H1 (cell line): ENCODE data around the gene COPS6. TPM values are rescaled to one million over a fixed set of nuclear protein-coding genes. Genes with fewer than 3 reads are reported as not detected.

Experiments
- CTCF ChIA-PET: fragments of 300-600 bp; sonication (Branson Sonifier 250); formaldehyde crosslinking; loops from one replicate; lab custom pipeline; 2021; ENCODE audit not compliant: partially characterized antibody; lab: Charles Lee
- POLR2A ChIA-PET: fragments of 300-600 bp; sonication (Branson Sonifier 250); formaldehyde crosslinking; loops from one replicate; lab custom pipeline; 2021; ENCODE audit warnings: inconsistent platforms; ENCODE audit not compliant: partially characterized antibody; lab: Charles Lee
- DNase-seq, 2 experiments: peaks; one replicate each; pipeline versions ENCODE4 v3.0.0 to v3.0.0-alpha.2; 2010 to 2022; ENCODE audit warnings: low spot score in 2 of 2, low read depth in 1 of 2, mixed read lengths in 1 of 2
- FAIRE-seq: peaks from 2 replicates; lab custom pipeline; 2011; peaks lifted over from hg19 to GRCh38; lab: Jason Lieb, UNC
- H2AFZ ChIP-seq: 2 replicates; pipeline ENCODE4 v1.8.1; 2012; ENCODE audit warnings: low read length, inconsistent platforms
- H2AK5ac ChIP-seq: 2 replicates; pipeline ENCODE4 v1.6.1; 2013; ENCODE audit warnings: low read depth, low read length
- H2BK120ac ChIP-seq: replicated peaks from 2 replicates; pipeline ENCODE3; 2013; ENCODE audit warnings: low read depth, low read length, inconsistent platforms
- H2BK12ac ChIP-seq: 2 replicates; pipeline ENCODE4 v1.6.1; 2013; ENCODE audit warnings: low read depth, low read length
- H2BK15ac ChIP-seq: 2 replicates; pipeline ENCODE4 v1.6.1; 2013; ENCODE audit warnings: low read length
- H2BK20ac ChIP-seq: 2 replicates; pipeline ENCODE4 v1.6.1; 2013; ENCODE audit warnings: low read length
- H2BK5ac ChIP-seq: 2 replicates; pipeline ENCODE4 v1.6.1; 2013; ENCODE audit warnings: low read depth, low read length
- H3K14ac ChIP-seq: 2 replicates; pipeline ENCODE4 v1.6.1; 2013; ENCODE audit warnings: inconsistent platforms; ENCODE audit not compliant: insufficient read length
- H3K18ac ChIP-seq: 2 replicates; pipeline ENCODE4 v1.6.1; 2013; ENCODE audit warnings: low read length; ENCODE audit errors: extremely low read depth
- H3K23ac ChIP-seq: 2 replicates; pipeline ENCODE4 v1.6.1; 2013; ENCODE audit warnings: inconsistent platforms; ENCODE audit not compliant: insufficient read length
- H3K23me2 ChIP-seq: 2 replicates; pipeline ENCODE4 v1.6.1; 2013; ENCODE audit warnings: low read depth, low read length
- H3K27ac ChIP-seq: 2 replicates; pipeline ENCODE4 v1.6.1; 2011; ENCODE audit warnings: low read depth, low read length, inconsistent platforms
- H3K27me3 ChIP-seq, 4 experiments: replicated peaks in 1 of 4; 1 replicate in 1 of 4; 2 replicates in 3 of 4; pipeline versions ENCODE4 v1.6.1 to v1.8.1; 2011 to 2013; ENCODE audit warnings: low read length in 3 of 4, mild to moderate bottlenecking in 3 of 4, inconsistent platforms in 2 of 4, mixed read lengths in 2 of 4, moderate library complexity in 1 of 4; ENCODE audit not compliant: control insufficient read depth in 3 of 4, insufficient read depth in 3 of 4; ENCODE audit errors: extremely low read depth in 1 of 4
- H3K36me3 ChIP-seq, 4 experiments: 2 replicates each; pipeline versions ENCODE4 v1.6.1 to v1.8.1; 2011 to 2013; ENCODE audit warnings: mild to moderate bottlenecking in 4 of 4, low read length in 3 of 4, moderate library complexity in 2 of 4, control low read depth in 1 of 4, inconsistent platforms in 1 of 4; ENCODE audit not compliant: insufficient read depth in 4 of 4, control insufficient read depth in 2 of 4
- H3K4ac ChIP-seq: replicated peaks from 2 replicates; pipeline ENCODE3; 2013; ENCODE audit warnings: low read length, low read depth, mixed read lengths, inconsistent platforms; ENCODE audit not compliant: insufficient read length
- H3K4me1 ChIP-seq, 4 experiments: replicated peaks in 1 of 4; 1 replicate in 1 of 4; 2 replicates in 3 of 4; pipeline versions ENCODE4 v1.6.1 to v1.8.1; 2011 to 2013; ENCODE audit warnings: low read length in 3 of 4, inconsistent platforms in 2 of 4, mixed read lengths in 1 of 4; ENCODE audit not compliant: insufficient read depth in 4 of 4, control insufficient read depth in 3 of 4
- H3K4me2 ChIP-seq, 2 experiments: 2 replicates each; pipeline versions ENCODE4 v1.6.1 to v1.8.1; 2011 to 2013; ENCODE audit warnings: low read depth in 2 of 2, low read length in 2 of 2, control low read depth in 1 of 2, inconsistent platforms in 1 of 2, mild to moderate bottlenecking in 1 of 2; ENCODE audit not compliant: insufficient read depth in 1 of 2
- H3K4me3 ChIP-seq, 4 experiments: fragments of 200-600, 300-600 bp in 1 of 4; sonication (generic), shearing (Covaris generic), sonication (Bioruptor Twin) in 1 of 4; 2 replicates each; pipeline versions ENCODE4 v1.5.1 to v1.8.1; 2011 to 2016; ENCODE audit warnings: low read length in 4 of 4, low read depth in 3 of 4, control low read depth in 2 of 4, inconsistent platforms in 2 of 4, mild to moderate bottlenecking in 2 of 4, mixed read lengths in 1 of 4, moderate library complexity in 1 of 4; ENCODE audit not compliant: insufficient read depth in 2 of 4; ENCODE audit errors: extremely low read depth in 1 of 4
- H3K56ac ChIP-seq: replicated peaks from 2 replicates; pipeline ENCODE3; 2013; ENCODE audit warnings: low read depth, mild to moderate bottlenecking, mixed read lengths, low read length, inconsistent platforms; ENCODE audit not compliant: insufficient read length
- H3K79me1 ChIP-seq: 2 replicates; pipeline ENCODE4 v1.6.1; 2013; ENCODE audit warnings: low read depth, low read length, control low read depth
- H3K79me2 ChIP-seq, 2 experiments: 2 replicates each; pipeline versions ENCODE4 v1.6.1 to v1.8.1; 2012 to 2013; ENCODE audit warnings: low read length in 2 of 2, mild to moderate bottlenecking in 2 of 2, inconsistent platforms in 1 of 2; ENCODE audit not compliant: insufficient read depth in 2 of 2, control insufficient read depth in 1 of 2
- H3K9ac ChIP-seq, 4 experiments: replicated peaks in 1 of 4; 1 replicate in 1 of 4; 2 replicates in 3 of 4; pipeline versions ENCODE4 v1.6.1 to v1.8.1; 2011 to 2013; ENCODE audit warnings: low read depth in 3 of 4, low read length in 3 of 4, control low read depth in 2 of 4, mild to moderate bottlenecking in 2 of 4, moderate library complexity in 2 of 4, inconsistent platforms in 1 of 4; ENCODE audit errors: extremely low read depth in 1 of 4
- H3K9me3 ChIP-seq, 2 experiments: 2 replicates each; pipeline versions ENCODE4 v1.6.1 to v1.8.1; 2012 to 2013; ENCODE audit warnings: mild to moderate bottlenecking in 2 of 2, moderate library complexity in 2 of 2, control low read depth in 1 of 2, inconsistent platforms in 1 of 2, low read depth in 1 of 2, low read length in 1 of 2, mixed read lengths in 1 of 2; ENCODE audit not compliant: insufficient read depth in 2 of 2
- H4K20me1 ChIP-seq, 2 experiments: replicated peaks in 1 of 2; 2 replicates each; pipeline versions ENCODE3 to v1.8.1; 2011 to 2013; ENCODE audit warnings: inconsistent platforms in 2 of 2, low read length in 2 of 2, mild to moderate bottlenecking in 1 of 2; ENCODE audit not compliant: insufficient read depth in 2 of 2, control insufficient read depth in 1 of 2
- H4K5ac ChIP-seq: 2 replicates; pipeline ENCODE4 v1.6.1; 2013; ENCODE audit warnings: low read length, low read depth, mixed read lengths, inconsistent platforms; ENCODE audit not compliant: insufficient read length
- H4K8ac ChIP-seq: 2 replicates; pipeline ENCODE4 v1.8.0; 2013; ENCODE audit warnings: mild to moderate bottlenecking, moderate library complexity, low read length, inconsistent platforms; ENCODE audit not compliant: insufficient read depth; ENCODE audit errors: extremely low read depth
- H4K91ac ChIP-seq: replicated peaks from 2 replicates; pipeline ENCODE3; 2013; ENCODE audit warnings: low read length, mixed read lengths, inconsistent platforms; ENCODE audit not compliant: insufficient read length
- ASH2L ChIP-seq: fragments of 200-600, 300-600 bp; sonication (generic); IDR thresholded peaks from one replicate; pipeline ENCODE4 v1.7.1; 2017; ENCODE audit warnings: low read length
- EP300 ChIP-seq, 2 experiments: IDR thresholded peaks; 1 replicate in 1 of 2; 2 replicates in 1 of 2; pipeline ENCODE4 v1.6.1; 2011 to 2012; ENCODE audit warnings: low read depth in 2 of 2, low read length in 2 of 2, mild to moderate bottlenecking in 2 of 2, borderline replicate concordance in 1 of 2, inconsistent platforms in 1 of 2, moderate library complexity in 1 of 2
- POLR2A ChIP-seq, 2 experiments: IDR thresholded peaks; 1 replicate in 1 of 2; 2 replicates in 1 of 2; pipeline ENCODE4 v1.6.1; 2011; ENCODE audit warnings: low read depth in 2 of 2, low read length in 2 of 2, mild to moderate bottlenecking in 2 of 2; ENCODE audit errors: control extremely low read depth in 1 of 2
- SAP30 ChIP-seq: fragments of 300-600 bp; sonication (generic); IDR thresholded peaks from 2 replicates; pipeline ENCODE4 v1.7.1; 2012; ENCODE audit warnings: low read length, moderate library complexity, mild to moderate bottlenecking, inconsistent platforms; ENCODE audit not compliant: insufficient read depth, insufficient replicate concordance
- SIN3A ChIP-seq, 2 experiments: IDR thresholded peaks in 1 of 2; conservative IDR thresholded peaks in 1 of 2; 2 replicates each; pipeline ENCODE4 v1.6.1; 2011 to 2012; ENCODE audit warnings: low read length in 2 of 2, improper control_type of control experiment in 1 of 2, low read depth in 1 of 2, mild to moderate bottlenecking in 1 of 2
- TAF1 ChIP-seq: IDR thresholded peaks from 2 replicates; pipeline ENCODE4 v1.6.1; 2011; ENCODE audit warnings: mild to moderate bottlenecking, low read depth, low read length
- WGBS, 2 experiments: shearing (Covaris generic) in 1 of 2; methylation state at CpG; one replicate each; pipeline versions ENCODE4 v1.1.6 to v1.1.7; 2013 to 2015; ENCODE audit warnings: low lambda C conversion rate in 2 of 2, mixed read lengths in 2 of 2, inconsistent platforms in 1 of 2, low coverage in 1 of 2, missing lambda C conversion rate in 1 of 2; ENCODE audit not compliant: insufficient replicate concordance in 2 of 2, insufficient coverage in 1 of 2, insufficient read length in 1 of 2; ENCODE audit errors: extremely low coverage in 1 of 2, missing lambda C conversion rate in 1 of 2; 5-methylcytosine and 5-hydroxymethylcytosine counted together
- long read RNA-seq, 2 experiments: library from RNA in 1 of 2; library from capped mRNA in 1 of 2; stranded (forward); transcript quantifications; one replicate each; pipeline ENCODE4 v2.0.0, GENCODE V29; 2021; ENCODE audit warnings: inconsistent platforms in 1 of 2
- polyA minus RNA-seq, 3 experiments: library from RNA; depleted of rRNA, polyadenylated mRNA; stranded (reverse); fragments of >200 nt; gene quantifications; 1 replicate in 2 of 3; 2 replicates in 1 of 3; pipeline ENCODE4 v1.2.3, GENCODE V29; 2011
- polyA plus RNA-seq, 7 experiments: library from polyadenylated mRNA; depleted of rRNA in 3 of 7; stranded (reverse) in 5 of 7; unstranded in 2 of 7; fragments of >200 nt in 5 of 7; fragments of 200-250 nt in 2 of 7; gene quantifications; 1 replicate in 5 of 7; 2 replicates in 1 of 7; 4 replicates in 1 of 7; pipeline versions ENCODE4 v1.2.1 to v1.2.3, GENCODE V29; 2011 to 2013; ENCODE audit warnings: missing spikeins in 2 of 7, mixed read lengths in 2 of 7
- total RNA-seq: library from RNA; stranded (reverse); fragmentation: NEBNext Ultra II Directional; extraction: Animal tissue kit (Norgen Biotek cat#: 25700); gene quantifications from 2 replicates; pipeline ENCODE4 v1.2.1, GENCODE V29; 2021

The COPS6 gene
- total RNA-seq, result 127 and 128 TPM in 2 replicates
- 159 and 225 TPM in 2 replicates for polyA plus RNA-seq (2011; rRNA removed)
- polyA plus RNA-seq (2011; cell fraction: cytosol; rRNA removed), result 182 TPM
- polyA plus RNA-seq (2011; cell fraction: nucleus; rRNA removed), result 125 TPM
- 126 to 168 TPM (median 164 TPM) in 4 replicates for polyA plus RNA-seq (2012, experiment 1 of 2)
- 93.7 TPM for polyA plus RNA-seq (2012, experiment 2 of 2)
- polyA plus RNA-seq (2013, experiment 1 of 2), result 98.9 TPM
- 103 TPM for polyA plus RNA-seq (2013, experiment 2 of 2)
- 154 and 162 TPM in 2 replicates for polyA minus RNA-seq (2011; rRNA and poly(A)+ RNA removed)
- 75.1 TPM for polyA minus RNA-seq (2011; cell fraction: cytosol; rRNA and poly(A)+ RNA removed)
- polyA minus RNA-seq (2011; cell fraction: nucleus; rRNA and poly(A)+ RNA removed), result 66.5 TPM
- long read RNA-seq, experiment 1, transcript COPS6-201 (10 exons, 1,432 nt), result major isoform, 72 of 114 reads
- long read RNA-seq, experiment 1, partial matches to known transcripts, result 30 of 114 reads
- long read RNA-seq, experiment 1, other reads (novel, unspliced or antisense), result 10 of 114 reads
- long read RNA-seq, experiment 2, transcript COPS6-201 (10 exons, 1,432 nt), result major isoform, 324 of 360 reads
- long read RNA-seq, experiment 2, transcript COPS6-202 (10 exons, 1,107 nt), result minor isoform, 9 of 360 reads
- long read RNA-seq, experiment 2, partial matches to known transcripts, result 14 of 360 reads
- long read RNA-seq, experiment 2, other reads (novel, unspliced or antisense), result 11 of 360 reads

DNA sequence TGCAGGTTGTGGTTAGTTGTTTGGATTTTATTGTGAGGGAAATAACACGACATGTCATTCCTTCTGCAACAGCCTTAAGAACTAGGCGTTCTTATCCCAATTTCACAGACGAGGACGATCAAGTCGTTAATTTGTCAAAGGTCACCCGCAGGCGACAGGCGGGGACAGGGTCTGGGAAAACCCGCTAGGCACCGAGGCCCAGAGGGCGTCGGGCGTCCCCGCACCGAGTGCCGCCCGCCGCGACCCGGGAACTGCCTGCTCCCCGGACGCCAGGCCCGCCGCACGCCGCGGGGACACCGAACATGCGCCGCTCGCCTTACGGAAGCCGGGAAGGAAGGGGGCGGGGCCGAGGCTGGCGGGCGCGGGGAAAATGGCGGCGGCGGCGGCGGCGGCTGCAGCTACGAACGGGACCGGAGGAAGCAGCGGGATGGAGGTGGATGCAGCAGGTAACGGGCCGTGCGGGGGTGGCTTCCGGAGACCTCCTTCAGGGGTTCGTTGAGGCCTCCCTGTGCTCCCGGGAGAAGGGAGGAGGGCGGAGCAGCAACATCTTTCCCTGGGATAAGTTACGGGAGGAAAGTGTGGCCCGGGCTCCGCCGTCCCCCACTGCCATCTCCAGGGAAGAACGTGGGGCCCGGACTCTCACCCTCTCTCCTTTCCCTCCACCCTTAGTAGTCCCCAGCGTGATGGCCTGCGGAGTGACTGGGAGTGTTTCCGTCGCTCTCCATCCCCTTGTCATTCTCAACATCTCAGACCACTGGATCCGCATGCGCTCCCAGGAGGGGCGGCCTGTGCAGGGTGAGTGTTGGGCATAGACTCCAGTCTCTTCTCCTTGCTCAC, at the start of gene COPS6:
COPS6 (plus strand) TSS at position 349 of the 837 bp plus-strand sequence; CDS start at position 371, 22 bp downstream.
- peak within 1 kb of the TSS; percentile 79; the same call in 1 of the 2 replicates for H2BK5ac ChIP-seq
- peaks cover 12 to 15% of the 10 kb centered on the region in 2 experiments for H4K20me1 ChIP-seq
- peak within 1 kb of the TSS; percentile 83 for H4K91ac ChIP-seq
- H2BK15ac ChIP-seq, result 0 out of 2 replicates have a peak within 1 kb of the TSS, but pooled peaks have one; percentile 67
- no peaks in the 10 kb centered on the region; a peak in 1 of 7 replicates for H3K4me1 ChIP-seq
- H3K23me2 ChIP-seq, result peaks cover 4% of the 10 kb centered on the region; the same call in 1 of the 2 replicates
- H3K23ac ChIP-seq, result no peak within 1 kb of the TSS
- H2AK5ac ChIP-seq, result 0 out of 2 replicates have a peak within 1 kb of the TSS, but pooled peaks have one; percentile 7
- no peak within 1 kb of the TSS for H2BK20ac ChIP-seq
- DNase-seq (peak in 1 of 2 experiments; percentile 93), FAIRE-seq (no peak)
- H4K8ac ChIP-seq, result peak within 1 kb of the TSS; percentile 95
- ChIA-PET POLR2A (interaction anchor here (0.7 to 19.5 kb wide), 13 partner anchors 5 to 91 kb away, joined by 3 to 722 read pairs (median 4); partner anchors contain the start of genes AP4M1, MBLAC1, MCM7 and ZSCAN21), CTCF (interaction anchor here (0.7 to 2.4 kb wide), 3 partner anchors 41 to 46 kb away, joined by 3 to 5 read pairs (median 3); no protein-coding TSS in a partner anchor)
- H3K27me3 ChIP-seq, result no peaks in the 10 kb centered on the region
- peak within 1 kb of the TSS; percentile 85 for H4K5ac ChIP-seq
- peak within 1 kb of the TSS; percentile 78 to 98 (median 96) for H3K4me3 ChIP-seq
- H3K9me3 ChIP-seq, result no peaks in the 10 kb centered on the region
- WGBS, 2 experiments, result 5% methylated on average over 27 of the region's 68 CpGs; no CpG with 5 or more reads in 1 of the 2 experiments
- peaks cover 0 to 6% of the 10 kb centered on the region in 2 experiments; a peak in 1 of 4 replicates for H3K79me2 ChIP-seq
- H3K27ac ChIP-seq, result peak within 1 kb of the TSS; percentile 77
- peak within 1 kb of the TSS; percentile 69; the same call in 1 of the 2 replicates for H2BK12ac ChIP-seq
- H3K4me2 ChIP-seq, result peak within 1 kb of the TSS; percentile 66 to 70
- peak within 1 kb of the TSS; percentile 89 for H3K56ac ChIP-seq
- H2BK120ac ChIP-seq, result peak within 1 kb of the TSS; percentile 4
- H3K79me1 ChIP-seq, result peaks cover 5% of the 10 kb centered on the region
- no peak within 1 kb of the TSS for H3K14ac ChIP-seq
- peak within 1 kb of the TSS; percentile 88 for H3K18ac ChIP-seq
- peak within 1 kb of the TSS; percentile 78 to 93 (median 88) for H3K9ac ChIP-seq
- peaks cover 25 to 36% (median 32%) of the 10 kb centered on the region in 4 experiments for H3K36me3 ChIP-seq
- H2AFZ ChIP-seq, result peak within 1 kb of the TSS; percentile 73; the same call in 1 of the 2 replicates
- H3K4ac ChIP-seq, result peak within 1 kb of the TSS; percentile 70
- peak; percentile 54 to 83 for TF ChIP-seq POLR2A (IDR thresholded peaks at IDR 0.05; ENCODE audit: control extremely low read depth in 1 of 2, low read depth in 2 of 2, low read length in 2 of 2)
- TF ChIP-seq SAP30, result peak; percentile 67
- TF ChIP-seq TAF1, result peak; percentile 77
- TF ChIP-seq EP300 (IDR thresholded peaks at IDR 0.05; ENCODE audit: borderline replicate concordance in 1 of 2, low read depth in 2 of 2, low read length in 2 of 2), result peak in 1 of 2 experiments; percentile 13; a peak in 1 of 3 replicates
- peak; percentile 98 for TF ChIP-seq ASH2L
- peak in 1 of 2 experiments; percentile 34; a peak in 1 of 4 replicates for TF ChIP-seq SIN3A (conservative IDR thresholded peaks at IDR 0.05 in 1 of 2, IDR thresholded peaks at IDR 0.05 in 1 of 2; ENCODE audit: low read depth in 1 of 2, low read length in 2 of 2)
